GM23248 (cell line): ENCODE measurements around the gene MAP1A.

Experiments
- EZH2 ChIP-seq: fragments of 200-600 bp; sonication (generic); IDR thresholded peaks from 2 replicates; pipeline ENCODE4 v1.6.1; 2018; ENCODE audit warnings: antibody characterized with exemption, mild to moderate bottlenecking; ENCODE audit not compliant: insufficient read depth, poor library complexity, severe bottlenecking
- EZH2phosphoT487 ChIP-seq: fragments of 200-600 bp; sonication (generic); IDR thresholded peaks from 2 replicates; pipeline ENCODE4 v1.6.1; 2018; ENCODE audit warnings: antibody characterized with exemption, moderate library complexity, mild to moderate bottlenecking, low read depth; ENCODE audit not compliant: insufficient read depth

- TF ChIP-seq EZH2phosphoT487 = no peak
- TF ChIP-seq EZH2 = no peak
Observed at GRCh38 chr15:43538091-43538490, 20.7 kb downstream of the MAP1A start.
